ENCODE results near the gene L3MBTL2.

DNA sequence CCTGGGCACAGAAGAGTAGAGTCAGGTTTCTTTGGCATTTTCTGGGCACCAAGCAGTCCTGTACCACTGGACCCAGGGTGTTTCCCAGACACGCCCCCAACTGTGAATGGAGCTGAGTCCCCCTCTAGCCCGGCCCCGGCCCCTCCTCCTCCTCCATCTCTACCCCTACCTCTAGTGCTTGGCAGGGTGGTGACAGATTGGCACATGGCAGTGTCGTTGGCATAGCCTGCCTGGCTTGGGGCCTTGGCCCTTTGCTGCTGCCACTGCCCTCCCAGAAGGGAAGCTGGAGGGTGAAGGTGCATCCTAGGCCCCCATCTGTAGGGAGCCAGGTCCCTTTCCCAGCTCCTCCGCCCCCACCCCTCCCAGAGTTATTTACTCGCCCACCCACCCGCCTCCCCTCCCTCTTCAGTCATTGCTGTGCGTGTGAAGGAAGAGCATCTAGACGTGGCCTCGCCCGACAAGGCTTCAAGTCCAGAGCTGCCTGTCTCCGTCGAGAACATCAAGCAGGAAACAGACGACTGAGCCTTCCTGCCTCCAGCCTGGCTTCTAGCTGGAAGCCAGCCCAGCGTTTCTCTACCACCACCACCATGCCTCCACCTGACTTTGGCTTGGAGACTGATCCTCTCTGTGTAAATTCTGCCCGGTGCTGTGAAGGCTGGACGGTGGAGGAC, 24.8 kb downstream of the L3MBTL2 start:
- TF ChIP-seq, protein P1, sequence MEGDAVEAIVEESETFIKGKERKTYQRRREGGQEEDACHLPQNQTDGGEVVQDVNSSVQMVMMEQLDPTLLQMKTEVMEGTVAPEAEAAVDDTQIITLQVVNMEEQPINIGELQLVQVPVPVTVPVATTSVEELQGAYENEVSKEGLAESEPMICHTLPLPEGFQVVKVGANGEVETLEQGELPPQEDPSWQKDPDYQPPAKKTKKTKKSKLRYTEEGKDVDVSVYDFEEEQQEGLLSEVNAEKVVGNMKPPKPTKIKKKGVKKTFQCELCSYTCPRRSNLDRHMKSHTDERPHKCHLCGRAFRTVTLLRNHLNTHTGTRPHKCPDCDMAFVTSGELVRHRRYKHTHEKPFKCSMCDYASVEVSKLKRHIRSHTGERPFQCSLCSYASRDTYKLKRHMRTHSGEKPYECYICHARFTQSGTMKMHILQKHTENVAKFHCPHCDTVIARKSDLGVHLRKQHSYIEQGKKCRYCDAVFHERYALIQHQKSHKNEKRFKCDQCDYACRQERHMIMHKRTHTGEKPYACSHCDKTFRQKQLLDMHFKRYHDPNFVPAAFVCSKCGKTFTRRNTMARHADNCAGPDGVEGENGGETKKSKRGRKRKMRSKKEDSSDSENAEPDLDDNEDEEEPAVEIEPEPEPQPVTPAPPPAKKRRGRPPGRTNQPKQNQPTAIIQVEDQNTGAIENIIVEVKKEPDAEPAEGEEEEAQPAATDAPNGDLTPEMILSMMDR (IDR thresholded peaks at IDR 0.05; ENCODE audit: low read depth, low read length): no peak
- no peak for TF ChIP-seq EZH2phosphoT487 (IDR thresholded peaks at IDR 0.05; ENCODE audit: low read depth)

Data from OCI-LY3 (cell line).